Stimulated activated CD8-positive, alpha-beta memory T cell treated with anti-CD3 and anti-CD28 coated beads, Interleukin-4, amount 100 ng/mL, for 48 hours (primary cell): Measurements from ENCODE around the gene MMRN1.

ENCODE experiments used
- DNase-seq: peaks from one replicate; pipeline ENCODE4 v3.0.0-alpha.2; 2020

Gene MMRN1

GRCh38 chr4:89894649-89895550 is at the start of gene MMRN1:
MMRN1 (plus strand) TSS chr4:89894854; CDS start chr4:89894972, 118 bp downstream.
- DNase-seq, result no peak

GRCh38 chr4:89847571-89848325 is 46.9 kb upstream of the MMRN1 start:
- DNase-seq, result no peak

GRCh38 chr4:89855236-89855635 is 39.4 kb upstream of the MMRN1 start:
- DNase-seq, result no peak

- no peak for DNase-seq
Measured at GRCh38 chr4:89860971-89861370, 33.7 kb upstream of the MMRN1 start.

GRCh38 chr4:89863533-89863932 is 31.1 kb upstream of the MMRN1 start:
- DNase-seq, result no peak

- no peak for DNase-seq
Measured at GRCh38 chr4:89868276-89868675, 26.4 kb upstream of the MMRN1 start.

- no peak for DNase-seq
Measured at GRCh38 chr4:89868999-89869589, 25.6 kb upstream of the MMRN1 start.

GRCh38 chr4:89871211-89871610 is 23.4 kb upstream of the MMRN1 start:
- DNase-seq, result no peak

GRCh38 chr4:89876548-89876947 is 18.1 kb upstream of the MMRN1 start:
- DNase-seq, result no peak

- no peak for DNase-seq
Measured at GRCh38 chr4:89878611-89879010, 16.0 kb upstream of the MMRN1 start.

GRCh38 chr4:89879215-89879614 is 15.4 kb upstream of the MMRN1 start:
- DNase-seq, result no peak

GRCh38 chr4:89889289-89889688 is 5.4 kb upstream of the MMRN1 start:
- no peak for DNase-seq

- DNase-seq, result no peak
Measured at GRCh38 chr4:89897867-89898266, 3.2 kb downstream of the MMRN1 start.

- no peak for DNase-seq
Measured at GRCh38 chr4:89898304-89898716, 3.7 kb downstream of the MMRN1 start.

- DNase-seq, result no peak
Measured at GRCh38 chr4:89899152-89899551, 4.5 kb downstream of the MMRN1 start.

- DNase-seq, result no peak
Measured at GRCh38 chr4:89899854-89900253, 5.2 kb downstream of the MMRN1 start.

- DNase-seq, result peak; percentile 45
Measured at GRCh38 chr4:89901808-89902431, 7.3 kb downstream of the MMRN1 start.

- DNase-seq, result no peak
Measured at GRCh38 chr4:89904524-89904923, 9.9 kb downstream of the MMRN1 start.

- no peak for DNase-seq
Measured at GRCh38 chr4:89906316-89906715, 11.7 kb downstream of the MMRN1 start.

GRCh38 chr4:89906777-89907521 is 12.3 kb downstream of the MMRN1 start:
- no peak for DNase-seq

GRCh38 chr4:89909889-89910288 is 15.2 kb downstream of the MMRN1 start:
- no peak for DNase-seq

GRCh38 chr4:89913623-89914022 is 19.0 kb downstream of the MMRN1 start:
- DNase-seq, result no peak
